Raji (cell line): ENCODE measurements around the gene SEC23B.

Experiments used
- POLR2A ChIP-seq: IDR thresholded peaks from 2 replicates; pipeline ENCODE4 v1.6.1; 2011; ENCODE audit warnings: low read depth, low read length, control low read depth; ENCODE audit not compliant: insufficient read depth

The SEC23B gene

GRCh38 chr20:18513208-18513607 is 5.5 kb downstream of the SEC23B start:
- TF ChIP-seq POLR2A: no peak

GRCh38 chr20:18514127-18514526 is 6.4 kb downstream of the SEC23B start:
- no peak for TF ChIP-seq POLR2A

DNA sequence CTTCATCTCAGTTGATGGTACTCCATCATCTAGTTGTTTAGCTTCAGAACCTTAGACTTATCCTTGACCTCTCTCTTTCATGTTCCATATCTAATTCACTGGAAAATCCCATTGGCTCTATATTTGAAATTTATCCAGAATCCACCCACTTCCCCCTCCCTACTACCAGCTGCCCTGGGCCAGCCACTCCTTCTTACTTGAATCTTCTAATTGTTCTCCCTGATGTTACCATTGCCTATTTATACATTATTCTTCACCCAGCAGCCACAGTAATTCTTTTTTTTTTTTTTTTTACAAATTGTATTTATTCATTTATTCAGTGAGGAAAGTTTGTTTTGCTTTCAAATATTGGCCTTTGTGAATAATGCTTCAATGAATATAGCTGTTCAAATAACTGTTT is 8.2 kb downstream of the SEC23B start:
- no peak for TF ChIP-seq POLR2A

GRCh38 chr20:18523066-18523465 is 15.3 kb downstream of the SEC23B start:
- no peak for TF ChIP-seq POLR2A

DNA sequence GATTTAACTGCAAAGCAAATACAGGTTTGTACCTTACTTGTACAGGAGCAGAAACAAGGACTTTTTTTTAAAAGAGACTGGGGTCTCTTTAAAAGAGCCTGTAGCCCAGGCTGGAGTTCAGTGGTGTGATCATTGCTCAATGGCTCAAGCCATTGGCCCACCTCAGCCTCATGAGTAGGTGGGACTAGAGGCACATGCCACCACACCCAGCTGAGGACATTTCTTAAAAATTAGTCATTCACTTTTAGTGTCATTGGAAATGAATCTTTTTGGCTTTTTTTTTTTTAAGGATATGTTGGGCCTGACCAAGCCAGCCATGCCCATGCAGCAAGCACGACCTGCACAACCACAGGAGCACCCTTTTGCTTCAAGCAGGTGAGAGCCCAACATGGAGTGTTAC is 16.9 kb downstream of the SEC23B start:
- TF ChIP-seq POLR2A: no peak

GRCh38 chr20:18527339-18527738 is 19.6 kb downstream of the SEC23B start:
- TF ChIP-seq POLR2A: no peak

DNA sequence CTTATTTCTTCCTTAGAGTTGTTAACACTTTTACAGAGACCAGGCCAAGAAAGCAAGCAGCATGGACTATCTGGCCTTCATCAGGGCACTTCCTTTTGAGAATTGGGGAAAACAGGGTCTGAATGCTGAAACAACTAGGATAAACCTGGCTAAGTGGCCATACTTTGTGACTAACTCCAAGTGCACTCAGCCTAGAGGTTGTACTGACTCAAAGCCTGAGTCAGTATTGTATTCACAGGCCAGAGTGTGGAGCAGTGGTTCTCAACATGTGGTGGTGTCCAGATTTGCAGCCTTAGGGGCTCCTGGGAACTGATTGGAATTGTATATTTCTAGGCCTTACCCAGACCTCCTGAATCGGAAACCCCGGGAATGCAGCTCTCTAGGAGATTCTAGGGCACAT is 20.1 kb downstream of the SEC23B start:
- no peak for TF ChIP-seq POLR2A

DNA sequence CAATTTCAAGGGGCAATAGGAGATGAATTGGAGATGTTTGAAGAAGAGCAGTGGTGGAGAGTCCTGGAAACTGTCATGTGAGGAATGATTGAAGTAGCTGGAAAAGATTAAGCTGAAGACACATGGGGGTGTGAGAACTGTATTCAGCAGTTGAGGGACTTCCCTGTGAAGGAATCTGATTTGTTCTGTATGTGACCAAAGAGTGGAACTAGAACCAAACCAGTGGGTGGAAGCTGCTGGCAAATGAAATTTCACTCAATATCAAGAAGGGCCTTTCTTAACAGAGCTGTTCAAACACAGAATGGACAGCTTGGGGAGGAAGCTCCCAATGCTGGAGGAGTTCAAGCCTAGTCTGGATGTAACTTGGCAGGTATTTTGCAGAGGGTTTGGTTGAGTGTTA is 21.3 kb downstream of the SEC23B start:
- no peak for TF ChIP-seq POLR2A

DNA sequence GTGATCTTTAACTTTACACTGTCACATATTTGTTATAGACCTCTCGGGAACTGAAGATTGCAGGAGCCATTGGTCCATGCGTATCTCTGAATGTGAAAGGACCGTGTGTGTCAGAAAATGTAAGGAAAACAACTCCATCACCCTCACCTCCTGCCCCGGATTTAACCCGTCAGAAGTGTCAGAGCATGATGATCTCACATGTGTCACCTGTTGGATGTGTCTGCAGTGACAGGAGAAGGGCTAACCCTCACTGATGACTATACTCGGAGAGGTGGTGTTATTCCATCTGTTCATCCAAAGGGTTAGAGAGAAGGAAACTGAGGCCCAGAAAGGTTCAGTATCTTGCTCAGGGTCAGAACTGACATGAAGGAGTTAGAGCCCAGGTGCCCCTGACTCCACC is 24.9 kb downstream of the SEC23B start:
- no peak for TF ChIP-seq POLR2A

- TF ChIP-seq POLR2A: no peak
Measured at GRCh38 chr20:18533491-18533890, 25.8 kb downstream of the SEC23B start.

DNA sequence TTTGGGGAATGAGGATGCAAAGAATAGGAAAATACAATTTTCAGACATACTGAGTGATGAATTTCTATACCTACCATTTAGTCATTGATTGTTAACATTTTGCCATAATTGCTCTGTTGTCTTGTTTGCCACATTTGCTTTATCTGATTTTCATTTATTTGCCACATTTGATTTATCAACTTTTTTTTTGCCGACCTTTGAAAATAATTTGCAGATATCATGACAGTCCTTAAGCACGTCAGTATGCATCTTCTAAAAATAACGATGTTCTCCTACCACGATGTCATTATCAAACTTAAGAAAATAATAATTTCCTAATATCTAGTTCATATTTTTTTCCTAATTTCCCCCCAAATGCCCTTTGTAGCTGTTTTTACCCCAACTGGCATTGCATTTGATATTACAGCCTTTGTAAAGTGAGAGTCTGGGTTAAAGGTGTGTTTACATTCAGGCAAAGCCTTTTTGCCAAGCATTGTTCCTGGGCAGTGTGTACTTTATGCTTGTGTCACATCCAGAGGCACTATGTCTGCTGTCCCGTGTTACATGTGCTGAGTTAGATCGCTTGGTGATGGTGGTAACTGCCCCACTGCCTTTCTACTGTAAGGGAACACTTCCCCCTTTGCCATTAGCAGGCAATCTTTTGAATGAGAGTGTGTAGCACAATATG is 26.4 kb downstream of the SEC23B start:
- no peak for TF ChIP-seq POLR2A

DNA sequence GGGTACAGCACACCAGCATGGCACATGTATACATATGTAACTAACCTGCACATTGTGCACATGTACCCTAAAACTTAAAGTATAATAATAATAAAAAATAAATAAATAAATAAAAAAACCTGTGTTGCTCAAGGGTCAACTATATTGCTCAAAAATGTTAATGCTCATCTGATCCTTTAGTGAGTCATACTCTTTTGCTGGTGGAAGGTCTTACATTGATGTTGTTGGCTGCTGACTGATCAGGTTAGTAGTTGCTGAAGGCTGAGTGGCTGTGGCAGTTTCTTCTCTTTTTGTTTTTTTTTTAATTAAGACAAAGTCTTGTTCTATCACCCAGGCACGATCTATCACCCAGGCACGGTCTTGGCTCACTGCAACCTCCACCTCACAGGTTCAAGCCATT is 29.9 kb downstream of the SEC23B start:
- TF ChIP-seq POLR2A: no peak

GRCh38 chr20:18541741-18542140 is 34.0 kb downstream of the SEC23B start:
- no peak for TF ChIP-seq POLR2A

DNA sequence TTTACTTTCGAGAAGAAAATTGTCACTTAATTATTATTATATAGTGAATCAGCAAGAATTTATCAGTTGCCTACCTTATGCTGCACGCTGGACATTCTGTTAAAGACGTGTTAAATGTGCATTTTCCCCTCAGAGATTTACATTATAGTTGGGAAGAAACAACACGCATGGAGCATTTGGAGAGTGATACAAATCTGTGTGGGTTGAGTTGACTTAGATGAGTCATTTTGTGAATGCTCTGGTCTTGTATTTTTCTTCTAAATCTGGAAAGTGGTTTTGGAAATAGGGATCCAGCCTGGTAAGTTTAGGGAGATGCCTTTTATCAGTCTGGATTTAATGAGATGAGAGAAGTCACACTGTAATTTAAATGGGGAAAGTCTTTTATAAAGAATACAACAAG is 35.5 kb downstream of the SEC23B start:
- no peak for TF ChIP-seq POLR2A

GRCh38 chr20:18543932-18544331 is 36.2 kb downstream of the SEC23B start:
- no peak for TF ChIP-seq POLR2A

- TF ChIP-seq POLR2A: no peak
Measured at GRCh38 chr20:18545566-18545965, 37.8 kb downstream of the SEC23B start.

DNA sequence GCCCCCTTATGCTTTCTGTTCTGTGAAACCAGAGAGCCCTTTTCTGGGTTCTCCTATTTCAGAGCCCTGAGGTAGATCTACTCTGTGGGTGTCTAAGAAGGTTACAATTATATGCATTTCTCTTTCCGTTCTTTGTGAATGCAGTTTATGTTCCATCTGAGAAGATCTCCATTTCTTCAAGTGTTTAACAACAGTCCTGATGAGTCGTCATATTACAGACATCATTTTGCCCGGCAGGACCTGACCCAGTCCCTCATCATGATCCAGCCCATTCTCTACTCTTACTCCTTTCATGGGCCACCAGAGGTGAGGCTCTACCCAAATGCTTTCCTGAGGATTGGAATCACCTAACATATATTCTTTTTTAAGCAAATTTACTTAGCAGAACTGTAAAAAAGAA is 40.7 kb downstream of the SEC23B start:
- TF ChIP-seq POLR2A: no peak

DNA sequence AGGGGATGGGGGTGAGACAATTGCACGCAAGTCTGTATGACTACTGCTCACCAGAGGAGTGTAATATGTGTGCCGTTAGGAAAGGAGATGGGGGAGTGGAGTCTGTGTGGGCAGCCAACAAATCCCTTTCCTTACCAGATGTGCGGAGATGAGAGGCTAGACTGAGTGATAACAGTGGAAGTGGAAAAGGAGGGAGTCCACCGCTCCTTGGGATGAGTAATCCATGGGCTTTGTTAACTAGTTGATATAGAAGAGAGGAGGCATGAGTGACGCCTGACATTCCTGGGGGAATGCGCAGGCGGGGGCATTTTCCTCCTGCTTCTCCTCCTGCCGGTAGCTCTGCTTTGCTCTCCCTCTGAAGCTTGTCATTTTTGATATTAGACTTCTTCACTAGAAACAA is 46.0 kb downstream of the SEC23B start:
- TF ChIP-seq POLR2A: no peak
